ENCODE data around the gene SLC35E1.

DNA sequence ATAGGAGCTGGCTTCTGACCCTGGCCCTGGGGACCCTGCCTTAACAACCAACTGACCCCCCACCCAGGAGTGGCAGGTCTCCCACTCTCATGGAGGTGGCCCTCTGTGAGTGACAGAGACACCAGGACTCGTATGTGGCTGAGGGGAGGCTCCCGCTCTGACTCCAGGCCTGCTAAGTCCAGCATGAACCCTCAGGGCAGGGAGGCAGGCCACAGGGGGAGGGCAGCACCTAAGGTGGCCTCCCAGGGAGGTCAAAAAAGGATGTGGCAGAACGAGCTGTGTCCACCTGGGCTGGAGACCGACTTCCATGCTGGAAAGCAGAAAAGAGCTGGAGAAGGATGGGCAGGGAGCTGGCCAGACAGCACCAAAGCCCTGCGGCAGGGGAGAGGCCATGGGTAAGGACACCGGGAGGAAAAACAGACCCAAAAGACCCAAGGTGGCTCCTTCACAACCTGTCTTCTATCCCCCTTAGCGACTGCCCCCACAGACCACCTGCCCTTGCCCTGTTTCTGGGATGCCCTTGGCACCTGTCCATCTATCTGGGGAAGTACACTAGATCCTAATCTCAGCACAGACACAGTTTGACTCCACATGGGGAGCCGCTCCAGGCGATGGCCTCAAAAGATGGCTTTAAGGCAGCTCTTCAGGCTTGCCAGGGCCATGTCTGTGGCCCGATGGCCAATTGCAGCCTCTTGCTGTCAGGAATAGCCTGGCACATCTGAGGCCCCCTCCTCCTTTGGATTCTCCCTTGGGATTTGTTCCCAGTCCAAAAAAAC lies 10.5 kb upstream of the SLC35E1 start:
- TF ChIP-seq, protein P1, sequence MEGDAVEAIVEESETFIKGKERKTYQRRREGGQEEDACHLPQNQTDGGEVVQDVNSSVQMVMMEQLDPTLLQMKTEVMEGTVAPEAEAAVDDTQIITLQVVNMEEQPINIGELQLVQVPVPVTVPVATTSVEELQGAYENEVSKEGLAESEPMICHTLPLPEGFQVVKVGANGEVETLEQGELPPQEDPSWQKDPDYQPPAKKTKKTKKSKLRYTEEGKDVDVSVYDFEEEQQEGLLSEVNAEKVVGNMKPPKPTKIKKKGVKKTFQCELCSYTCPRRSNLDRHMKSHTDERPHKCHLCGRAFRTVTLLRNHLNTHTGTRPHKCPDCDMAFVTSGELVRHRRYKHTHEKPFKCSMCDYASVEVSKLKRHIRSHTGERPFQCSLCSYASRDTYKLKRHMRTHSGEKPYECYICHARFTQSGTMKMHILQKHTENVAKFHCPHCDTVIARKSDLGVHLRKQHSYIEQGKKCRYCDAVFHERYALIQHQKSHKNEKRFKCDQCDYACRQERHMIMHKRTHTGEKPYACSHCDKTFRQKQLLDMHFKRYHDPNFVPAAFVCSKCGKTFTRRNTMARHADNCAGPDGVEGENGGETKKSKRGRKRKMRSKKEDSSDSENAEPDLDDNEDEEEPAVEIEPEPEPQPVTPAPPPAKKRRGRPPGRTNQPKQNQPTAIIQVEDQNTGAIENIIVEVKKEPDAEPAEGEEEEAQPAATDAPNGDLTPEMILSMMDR (conservative IDR thresholded peaks at IDR 0.05; ENCODE audit: low read depth, low read length): no peak
- no peak for TF ChIP-seq EZH2 (IDR thresholded peaks at IDR 0.05; ENCODE audit: borderline replicate concordance, low read depth, low read length, poor library complexity, severe bottlenecking)
